Activated CD4-positive, alpha-beta T cell treated with anti-CD3 and anti-CD28 coated beads, Interleukin-2, Interleukin-4, amounts not matched to agents 100 ng/mL and 50 ng/mL, durations not matched to agents 16 hours and 8 hours (primary cell): ENCODE measurements around the gene TIGD4.

Experiments used
- DNase-seq: peaks from one replicate; pipeline ENCODE4 v3.0.0-alpha.2; 2020; ENCODE audit warnings: low spot score

TIGD4 gene

GRCh38 chr4:152719801-152720556, 59.6 kb downstream of the TIGD4 start:
- no peak for DNase-seq
